Smooth muscle cell (in vitro differentiated cells): ENCODE measurements around the gene CBFA2T2. TPM values are rescaled to one million over a fixed set of nuclear protein-coding genes. Genes with fewer than 3 reads are reported as not detected.

Experiments used
- DNase-seq: peaks from one replicate; lab custom pipeline; 2025; ENCODE audit not compliant: unreplicated experiment; lab: John Stamatoyannopoulos, UW
- H2AFZ ChIP-seq: fragments of 200-600 bp; sonication (generic); 2 replicates; pipeline ENCODE4 v1.6.0; 2016; ENCODE audit warnings: antibody characterized with exemption, low read depth, mild to moderate bottlenecking
- H3F3A ChIP-seq: fragments of 200-600 bp; sonication (generic); 2 replicates; pipeline ENCODE4 v1.6.0; 2017; ENCODE audit warnings: antibody characterized with exemption, low read depth
- H3K27ac ChIP-seq: fragments of 200-600 bp; sonication (generic); 2 replicates; pipeline ENCODE4 v1.5.1; 2016; ENCODE audit warnings: low read depth, mild to moderate bottlenecking
- H3K27me3 ChIP-seq: fragments of 200-600 bp; sonication (generic); 2 replicates; pipeline ENCODE4 v1.6.1; 2016; ENCODE audit warnings: low read depth, mild to moderate bottlenecking
- H3K36me3 ChIP-seq: fragments of 200-600 bp; sonication (generic); 2 replicates; pipeline ENCODE4 v1.5.1; 2016; ENCODE audit warnings: low read depth
- H3K4me1 ChIP-seq: fragments of 200-600 bp; sonication (generic); 2 replicates; pipeline ENCODE4 v1.5.1; 2016; ENCODE audit warnings: low read depth
- H3K4me2 ChIP-seq: fragments of 200-600 bp; sonication (generic); 2 replicates; pipeline ENCODE4 v1.6.0; 2016; ENCODE audit warnings: mild to moderate bottlenecking
- H3K4me3 ChIP-seq: fragments of 200-600 bp; sonication (generic); 2 replicates; pipeline ENCODE4 v1.5.1; 2016; ENCODE audit warnings: mild to moderate bottlenecking
- H3K79me2 ChIP-seq: fragments of 200-600 bp; sonication (generic); 2 replicates; pipeline ENCODE4 v1.6.0; 2016; ENCODE audit warnings: low read depth, mild to moderate bottlenecking
- H3K9ac ChIP-seq: fragments of 200-600 bp; sonication (generic); 2 replicates; pipeline ENCODE4 v1.6.0; 2016; ENCODE audit warnings: low read depth
- H3K9me3 ChIP-seq: fragments of 200-600 bp; sonication (generic); replicated peaks from 2 replicates; pipeline ENCODE4 v1.5.1; 2016; ENCODE audit warnings: low read depth
- H4K20me1 ChIP-seq: fragments of 200-600 bp; sonication (generic); 2 replicates; pipeline ENCODE4 v1.6.0; 2016; ENCODE audit warnings: low read depth
- CTCF ChIP-seq: fragments of 200-600 bp; sonication (generic); IDR thresholded peaks from 2 replicates; pipeline ENCODE4 v1.5.1; 2017; ENCODE audit warnings: borderline replicate concordance, mild to moderate bottlenecking, antibody characterized with exemption; ENCODE audit not compliant: insufficient read depth, poor library complexity, severe bottlenecking
- WGBS: methylation state at CpG from one replicate; pipeline ENCODE4 v1.1.7; 2016; ENCODE audit warnings: low lambda C conversion rate; 5-methylcytosine and 5-hydroxymethylcytosine counted together
- polyA plus RNA-seq: library from polyadenylated mRNA; unstranded; fragments of >200 nt; fragmentation: Nextera tagmentation; extraction: Ambion mirVana; gene quantifications from 2 replicates; pipeline ENCODE4 v1.2.1, GENCODE V29; 2016
- total RNA-seq: library from RNA; depleted of rRNA; stranded (reverse); fragments of >200 nt; gene quantifications from 2 replicates; pipeline ENCODE4 v1.2.3, GENCODE V29; 2014

CBFA2T2 gene
- total and polyA plus RNA-seq, 2 experiments from 2014 or later, result 18.2 to 41.6 TPM

- Histone ChIP-seq H3K9ac (no peak overlapping the region), H3F3A (peaks cover 15% of the 10 kb centered on the region), H3K79me2 (peaks cover 14% of the 10 kb centered on the region), H3K4me2 (no peak overlapping the region), H3K9me3 (no peaks in the 10 kb centered on the region), H3K36me3 (no peaks in the 10 kb centered on the region), H3K27me3 (no peaks in the 10 kb centered on the region), H3K27ac (no peak overlapping the region), H3K4me1 (peaks cover 16% of the 10 kb centered on the region), H3K4me3 (no peak overlapping the region), H4K20me1 (peaks cover 21% of the 10 kb centered on the region), H2AFZ (no peak overlapping the region)
- no peak for DNase-seq
- 99% methylated on average over 13 of the region's 13 CpGs for WGBS
- TF ChIP-seq CTCF, result no peak
Observed at GRCh38 chr20:33668466-33669155, 178.7 kb downstream of the CBFA2T2 start.

GRCh38 chr20:33669224-33669623, 179.3 kb downstream of the CBFA2T2 start:
- no peaks in the 10 kb centered on the region for H3K9me3 ChIP-seq
- H3K79me2 ChIP-seq, result peaks cover 19% of the 10 kb centered on the region
- no peak overlapping the region for H3K9ac ChIP-seq
- no peaks in the 10 kb centered on the region for H3K36me3 ChIP-seq
- WGBS, result 97% methylated on average over 5 of the region's 5 CpGs
- DNase-seq, result no peak
- no peak overlapping the region for H3K4me2 ChIP-seq
- peaks cover 21% of the 10 kb centered on the region for H4K20me1 ChIP-seq
- no peak overlapping the region for H3K27ac ChIP-seq
- H3F3A ChIP-seq, result peaks cover 15% of the 10 kb centered on the region
- H3K4me3 ChIP-seq, result no peak overlapping the region
- no peaks in the 10 kb centered on the region for H3K27me3 ChIP-seq
- no peak overlapping the region for H2AFZ ChIP-seq
- TF ChIP-seq CTCF, result no peak
- H3K4me1 ChIP-seq, result peaks cover 16% of the 10 kb centered on the region

GRCh38 chr20:33669873-33670640, 180.2 kb downstream of the CBFA2T2 start:
- H3K4me1 ChIP-seq, result peaks cover 22% of the 10 kb centered on the region

More at GRCh38 chr20:33669873-33670640, 180.2 kb downstream of the CBFA2T2 start:
- H3K79me2 ChIP-seq, result peaks cover 19% of the 10 kb centered on the region
- no peak for DNase-seq
- H3K4me3 ChIP-seq, result no peak overlapping the region
- H3K4me2 ChIP-seq, result no peak overlapping the region
- 97% methylated on average over 13 of the region's 13 CpGs for WGBS
- TF ChIP-seq CTCF, result no peak
- H3K36me3 ChIP-seq, result no peaks in the 10 kb centered on the region
- peaks cover 21% of the 10 kb centered on the region for H4K20me1 ChIP-seq
- H3K9ac ChIP-seq, result no peak overlapping the region
- no peaks in the 10 kb centered on the region for H3K27me3 ChIP-seq
- no peak overlapping the region for H2AFZ ChIP-seq
- no peaks in the 10 kb centered on the region for H3K9me3 ChIP-seq
- H3F3A ChIP-seq, result peaks cover 8% of the 10 kb centered on the region
- no peak overlapping the region for H3K27ac ChIP-seq
